H1 (cell line): ENCODE measurements around the gene TOP3A. TPM values are rescaled to one million over a fixed set of nuclear protein-coding genes. Genes with fewer than 3 reads are reported as not detected.

ENCODE experiments used
- CHD7 ChIP-seq: fragments of 300-600 bp; sonication (generic); IDR thresholded peaks from 2 replicates; pipeline ENCODE4 v1.7.1; 2012; ENCODE audit warnings: low read length, moderate library complexity, mild to moderate bottlenecking, inconsistent platforms; ENCODE audit not compliant: insufficient replicate concordance
- polyA plus RNA-seq, 7 experiments: library from polyadenylated mRNA; depleted of rRNA in 3 of 7; stranded (reverse) in 5 of 7; unstranded in 2 of 7; fragments of >200 nt in 5 of 7; fragments of 200-250 nt in 2 of 7; gene quantifications; 1 replicate in 5 of 7; 2 replicates in 1 of 7; 4 replicates in 1 of 7; pipeline versions ENCODE4 v1.2.1 to v1.2.3, GENCODE V29; 2011 to 2013; ENCODE audit warnings: missing spikeins in 2 of 7, mixed read lengths in 2 of 7
- total RNA-seq: library from RNA; stranded (reverse); fragmentation: NEBNext Ultra II Directional; extraction: Animal tissue kit (Norgen Biotek cat#: 25700); gene quantifications from 2 replicates; pipeline ENCODE4 v1.2.1, GENCODE V29; 2021

TOP3A gene
- total and polyA plus RNA-seq, 2 of the 8 experiments (the other 6 are each of a cell fraction or from before 2014, with no cell fraction given): 23.4 to 54.3 TPM

- TF ChIP-seq CHD7: no peak
- TF ChIP-seq, all 59 proteins: peak for 25
Measured at GRCh38 chr17:18314731-18315561, at the start of gene TOP3A, which contains the start of gene SMCR8 (continued).
